ENCODE results near the gene TMEM141. TPM values are rescaled to one million over a fixed set of nuclear protein-coding genes. Genes with fewer than 3 reads are reported as not detected.

The TMEM141 gene
- 27.8 and 31.0 TPM in 2 replicates for total RNA-seq
- long read RNA-seq, partial matches to known transcripts, result 0 of 1 reads
- long read RNA-seq, other reads (novel, unspliced or antisense), result 0 of 1 reads

DNA sequence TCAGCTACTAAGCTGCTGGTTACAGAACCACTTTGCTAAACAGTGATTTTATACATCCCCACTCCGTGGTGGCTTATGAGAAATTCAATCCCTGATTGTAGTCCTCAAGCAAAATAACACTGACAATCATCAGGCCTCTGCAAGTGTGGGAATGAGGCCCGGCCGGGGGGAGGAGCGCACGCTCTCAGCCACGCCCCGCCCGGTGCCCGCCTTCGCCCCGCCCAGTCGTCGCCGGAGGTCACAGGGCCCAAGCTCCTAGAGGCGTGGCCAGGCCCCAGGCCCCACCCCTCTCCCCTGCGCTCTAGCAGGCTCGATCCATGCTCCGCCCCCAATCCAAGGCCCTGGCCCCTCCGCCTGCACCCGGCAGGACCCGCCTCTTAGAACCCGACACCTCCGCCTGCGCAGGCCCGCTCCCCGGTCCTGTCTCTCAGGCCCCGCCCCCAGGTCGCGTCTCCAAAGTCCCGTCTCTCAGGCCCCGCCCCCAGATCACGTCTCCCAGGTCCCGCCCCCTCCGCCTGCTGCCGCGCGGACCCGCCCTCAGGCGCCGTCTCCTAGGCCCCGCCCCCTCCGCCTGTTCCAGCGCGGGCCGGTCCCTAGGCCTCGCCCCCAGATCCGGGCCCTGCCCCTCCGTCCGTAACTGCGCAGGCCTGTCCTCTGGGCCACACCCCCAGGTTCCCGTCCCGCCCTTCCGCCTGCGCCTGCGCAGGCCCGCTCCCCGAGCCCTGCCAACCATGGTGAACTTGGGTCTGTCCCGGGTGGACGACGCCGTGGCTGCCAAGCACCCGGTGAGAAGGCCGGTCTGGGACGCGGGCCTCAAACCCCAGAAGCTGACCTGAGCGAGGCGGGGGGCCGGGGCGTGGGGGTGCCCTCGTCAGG is at the start of gene TMEM141:
Gene TMEM141, plus strand, starts transcription at position 705 of the 876 bp plus-strand sequence. Its CDS starts 27 bp downstream, at position 732.
- peak within 1 kb of the TSS; percentile 50 for H3K27ac Mint-ChIP-seq (ENCODE audit: unreplicated experiment)
- peaks cover 2% of the 10 kb centered on the region for H3K27me3 Mint-ChIP-seq (ENCODE audit: low read depth)
- no peak for TF ChIP-seq CTCF (conservative IDR thresholded peaks at IDR 0.05)
- no peaks in the 10 kb centered on the region for H3K9me3 Mint-ChIP-seq
- DNase-seq (ENCODE audit: low read depth, low spot score), result peak; percentile 100
- H3K4me1 Mint-ChIP-seq, result peaks cover 31% of the 10 kb centered on the region
- peak within 1 kb of the TSS; percentile 86 for H3K4me3 Mint-ChIP-seq
- H3K36me3 Mint-ChIP-seq (ENCODE audit: low read depth), result no peaks in the 10 kb centered on the region

GRCh38 chr9:136741883-136742571 is 49.1 kb upstream of the TMEM141 start:
- Mint-ChIP-seq H3K27ac (ENCODE audit: unreplicated experiment) (no peak overlapping the region), H3K4me3 (no peak overlapping the region), H3K4me1 (no peaks in the 10 kb centered on the region), H3K27me3 (ENCODE audit: low read depth) (no peaks in the 10 kb centered on the region), H3K36me3 (ENCODE audit: low read depth) (no peaks in the 10 kb centered on the region), H3K9me3 (no peaks in the 10 kb centered on the region)
- no peak for DNase-seq (ENCODE audit: low read depth, low spot score)
- TF ChIP-seq CTCF (conservative IDR thresholded peaks at IDR 0.05), result no peak

DNA sequence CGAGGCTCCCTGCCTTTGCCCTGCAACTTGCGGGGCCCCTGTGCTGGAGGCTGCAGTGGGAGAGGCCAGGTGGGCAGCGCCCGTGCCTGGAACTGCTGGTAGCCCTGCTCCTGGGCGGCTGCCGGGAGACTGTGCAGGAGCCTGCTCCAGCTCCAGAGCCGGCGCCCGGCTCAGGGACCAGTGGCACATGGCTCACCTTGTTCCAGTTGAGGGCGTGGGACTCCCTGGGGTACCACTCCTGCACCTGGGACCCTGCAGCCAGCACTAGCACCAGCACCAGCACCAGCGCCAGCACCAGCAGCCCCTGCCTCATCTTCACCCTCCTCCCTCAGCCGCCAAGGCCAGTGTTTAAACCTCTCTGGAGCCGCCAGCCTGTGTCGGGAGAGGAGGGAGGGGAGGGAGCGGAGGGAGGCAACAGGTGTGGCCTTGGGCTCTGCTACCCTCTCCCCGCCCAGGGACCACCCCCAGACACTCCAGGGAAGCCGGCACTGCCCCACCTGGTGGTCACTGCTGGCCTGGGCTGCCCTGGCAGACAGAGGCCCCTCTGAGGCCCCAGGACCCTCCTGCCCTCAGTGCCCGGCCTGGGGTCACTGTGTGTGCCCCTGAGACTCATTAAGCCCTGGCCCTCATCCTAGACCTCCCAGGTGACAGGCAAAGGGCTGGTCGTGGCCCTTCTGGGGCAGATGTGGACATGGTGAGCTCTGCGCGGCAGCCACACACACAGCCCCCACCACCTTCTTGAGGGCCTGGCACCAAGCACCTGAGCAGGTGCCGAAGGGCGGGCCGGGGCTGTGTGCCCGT is 48.4 kb upstream of the TMEM141 start, which contains the start of gene LCN10:
Gene LCN10, minus strand, starts transcription at position 350 of the 801 bp plus-strand sequence. Its CDS starts 37 bp downstream, at position 313.
- no peaks in the 10 kb centered on the region for H3K9me3 Mint-ChIP-seq
- no peaks in the 10 kb centered on the region for H3K27me3 Mint-ChIP-seq (ENCODE audit: low read depth)
- H3K4me1 Mint-ChIP-seq, result no peaks in the 10 kb centered on the region
- peak; percentile 55 for TF ChIP-seq CTCF (conservative IDR thresholded peaks at IDR 0.05)
- H3K27ac Mint-ChIP-seq (ENCODE audit: unreplicated experiment), result no peak within 1 kb of the TSS
- no peak for DNase-seq (ENCODE audit: low read depth, low spot score)
- no peak within 1 kb of the TSS for H3K4me3 Mint-ChIP-seq
- no peaks in the 10 kb centered on the region for H3K36me3 Mint-ChIP-seq (ENCODE audit: low read depth)

DNA sequence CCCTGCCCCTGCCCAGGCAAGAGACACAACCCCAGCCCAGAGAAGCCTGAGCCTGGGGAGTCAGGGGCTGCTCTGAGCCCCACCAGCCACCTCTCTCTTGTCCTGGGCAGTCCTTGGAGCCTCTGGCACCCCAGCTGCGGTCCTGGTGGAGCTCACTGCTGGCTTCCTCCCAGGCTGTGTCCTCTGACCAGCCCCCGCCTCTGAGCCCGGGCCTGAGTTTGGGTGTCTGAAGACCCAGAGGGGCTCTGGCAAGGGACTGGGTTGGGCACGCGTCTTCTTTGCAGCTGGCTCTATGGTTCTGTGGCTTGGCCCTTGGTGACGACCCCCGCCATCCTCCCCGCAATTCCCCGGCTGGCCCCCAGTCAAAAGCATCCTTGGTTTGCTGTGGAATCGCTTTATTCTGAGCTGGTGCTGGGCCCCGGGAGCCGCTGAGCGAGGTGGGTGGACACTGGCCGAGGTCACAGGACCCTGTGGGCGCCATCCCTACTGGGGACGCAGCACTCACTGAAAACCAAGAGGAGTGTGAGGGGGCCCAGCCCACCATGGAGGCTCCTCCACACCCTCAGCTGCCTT is 47.4 kb upstream of the TMEM141 start:
- Mint-ChIP-seq H3K4me3 (no peak overlapping the region), H3K27ac (ENCODE audit: unreplicated experiment) (no peak overlapping the region), H3K27me3 (ENCODE audit: low read depth) (no peaks in the 10 kb centered on the region), H3K36me3 (ENCODE audit: low read depth) (no peaks in the 10 kb centered on the region), H3K4me1 (no peaks in the 10 kb centered on the region), H3K9me3 (no peaks in the 10 kb centered on the region)
- DNase-seq (ENCODE audit: low read depth, low spot score), result no peak
- no peak for TF ChIP-seq CTCF (conservative IDR thresholded peaks at IDR 0.05)

GRCh38 chr9:136744773-136745172 is 46.4 kb upstream of the TMEM141 start:
- no peak for TF ChIP-seq CTCF (conservative IDR thresholded peaks at IDR 0.05)
- H3K4me3 Mint-ChIP-seq, result no peak overlapping the region

More at GRCh38 chr9:136744773-136745172, 46.4 kb upstream of the TMEM141 start:
- no peaks in the 10 kb centered on the region for H3K4me1 Mint-ChIP-seq
- no peaks in the 10 kb centered on the region for H3K9me3 Mint-ChIP-seq
- no peaks in the 10 kb centered on the region for H3K27me3 Mint-ChIP-seq (ENCODE audit: low read depth)
- no peaks in the 10 kb centered on the region for H3K36me3 Mint-ChIP-seq (ENCODE audit: low read depth)
- no peak overlapping the region for H3K27ac Mint-ChIP-seq (ENCODE audit: unreplicated experiment)
- DNase-seq (ENCODE audit: low read depth, low spot score), result no peak

Measured in neural crest cell (in vitro differentiated cells).